HepG2 (cell line): ENCODE measurements around the gene TMEM198. TPM values are rescaled to one million over a fixed set of nuclear protein-coding genes. Genes with fewer than 3 reads are reported as not detected.

ENCODE experiments used
- BORCS8-MEF2B ChIP-seq: sonication (generic); formaldehyde crosslinking; IDR thresholded peaks from 2 replicates; pipeline ENCODE4 v1.8.0; 2022; ENCODE audit warnings: mild to moderate bottlenecking, missing genetic modification reagents
- DPF2 ChIP-seq: sonication (generic); formaldehyde crosslinking; IDR thresholded peaks from 2 replicates; pipeline ENCODE4 v1.4.0; 2020; ENCODE audit warnings: mild to moderate bottlenecking, low read depth, missing genetic modification reagents, borderline replicate concordance
- KDM4B ChIP-seq: sonication (generic); formaldehyde crosslinking; IDR thresholded peaks from 2 replicates; pipeline ENCODE4 v1.4.0; 2020; ENCODE audit warnings: missing genetic modification reagents
- PITX1 ChIP-seq: sonication (generic); formaldehyde crosslinking; IDR thresholded peaks from 2 replicates; pipeline ENCODE4 v1.5.1; 2020; ENCODE audit warnings: mild to moderate bottlenecking, missing genetic modification reagents
- RFXAP ChIP-seq: sonication (generic); formaldehyde crosslinking; IDR thresholded peaks from 2 replicates; pipeline ENCODE4 v1.4.0; 2020; ENCODE audit warnings: missing genetic modification reagents, borderline replicate concordance
- RORA ChIP-seq: sonication (generic); formaldehyde crosslinking; IDR thresholded peaks from 2 replicates; pipeline ENCODE4 v1.5.0; 2020; ENCODE audit warnings: mild to moderate bottlenecking, missing genetic modification reagents, moderate library complexity
- TAF15 ChIP-seq: fragments of 200-400 bp; formaldehyde crosslinking; IDR thresholded peaks from one replicate; pipeline ENCODE4 v1.6.1; 2018; ENCODE audit warnings: mild to moderate bottlenecking, low read depth, low read length; ENCODE audit not compliant: poor library complexity, severe bottlenecking
- THAP11 ChIP-seq: IDR thresholded peaks from 2 replicates; pipeline ENCODE4 v1.6.1; 2016; ENCODE audit warnings: missing biosample characterization, missing genetic modification reagents
- THAP9 ChIP-seq: sonication (generic); formaldehyde crosslinking; IDR thresholded peaks from 2 replicates; pipeline ENCODE4; 2020; ENCODE audit warnings: missing genetic modification reagents, mild to moderate bottlenecking, borderline replicate concordance
- ZKSCAN8 ChIP-seq: IDR thresholded peaks from 2 replicates; pipeline ENCODE4 v1.6.1; 2016; ENCODE audit warnings: borderline replicate concordance, missing genetic modification reagents, missing compliant biosample characterization
- ZNF563 ChIP-seq: sonication (generic); formaldehyde crosslinking; IDR thresholded peaks from 2 replicates; pipeline ENCODE4 v1.8.0; 2022; ENCODE audit warnings: mild to moderate bottlenecking, moderate library complexity, missing genetic modification reagents
- ZNF646 ChIP-seq: sonication (generic); formaldehyde crosslinking; IDR thresholded peaks from 2 replicates; pipeline ENCODE4 v1.9.0; 2021; ENCODE audit warnings: mild to moderate bottlenecking, missing genetic modification reagents
- ZNF720 ChIP-seq: sonication (generic); formaldehyde crosslinking; IDR thresholded peaks from 2 replicates; pipeline ENCODE4 v1.4.0; 2020; ENCODE audit warnings: missing genetic modification reagents
- polyA plus RNA-seq, 8 experiments: library from polyadenylated mRNA; depleted of rRNA in 3 of 8; stranded (reverse) in 7 of 8; unstranded in 1 of 8; fragments of >200 nt; fragmentation: Illumina TruSeq in 4 of 8; extraction: Trizol in 4 of 8; gene quantifications; 2 replicates each; pipeline versions ENCODE4 v1.2.1 to v1.2.3, GENCODE V29; 2011 to 2016; ENCODE audit warnings: low read depth in 4 of 8, missing spikeins in 1 of 8, mixed read lengths in 1 of 8; ENCODE audit not compliant: insufficient read depth in 1 of 8
- total RNA-seq, 5 experiments: library from RNA; depleted of rRNA; stranded (reverse); fragments of >200 nt; fragmentation: Illumina TruSeq; extraction: Trizol; gene quantifications; 2 replicates each; pipeline ENCODE4 v1.2.3, GENCODE V29; 2016; ENCODE audit warnings: low read depth in 1 of 5

TMEM198 gene
- total and polyA plus RNA-seq, 2 of the 13 experiments (the other 11 are each of a cell fraction or from before 2014, with no cell fraction given): 17.3 to 23.5 TPM

GRCh38 chr2:219560893-219561178, 17.0 kb downstream of the TMEM198 start (continued):
- TF ChIP-seq ZNF646 (CRISPR knock-in tag) (peak; percentile 23; the same call in 1 of the 2 replicates), BORCS8-MEF2B (CRISPR knock-in tag) (no peak), KDM4B (CRISPR knock-in tag) (no peak), PITX1 (CRISPR knock-in tag) (no peak), ZNF563 (CRISPR knock-in tag) (peak; percentile 65), ZKSCAN8 (no peak), ZNF720 (no peak), THAP9 (CRISPR knock-in tag) (peak; percentile 60; the same call in 1 of the 2 replicates), TAF15 (no peak), RORA (no peak), THAP11 (no peak), DPF2 (CRISPR knock-in tag) (no peak), RFXAP (CRISPR knock-in tag) (no peak)
